22Rv1 (cell line): Measurements from ENCODE around the gene ACTRT3.

ENCODE experiments used
- H3K27ac ChIP-seq: fragments of 450-650 bp; 2 replicates; pipeline ENCODE4 v1.5.1; 2017
- ZFX ChIP-seq: fragments of 450-650 bp; IDR thresholded peaks from 2 replicates; pipeline ENCODE4 v1.6.1; 2017; ENCODE audit warnings: antibody characterized with exemption, borderline replicate concordance
- TF ChIP-seq, protein P1 (sequence below): fragments of 450-650 bp; IDR thresholded peaks from 2 replicates; pipeline ENCODE4 v1.5.1; 2017; ENCODE audit warnings: mild to moderate bottlenecking

Gene ACTRT3

GRCh38 chr3:169769287-169770181, at the start of gene ACTRT3:
TSS of gene ACTRT3 (minus strand) at chr3:169769561. CDS start at chr3:169769520, 41 bp downstream.
- H3K27ac ChIP-seq: peak within 1 kb of the TSS; percentile 69
- no peak for TF ChIP-seq ZFX
- TF ChIP-seq, protein P1, sequence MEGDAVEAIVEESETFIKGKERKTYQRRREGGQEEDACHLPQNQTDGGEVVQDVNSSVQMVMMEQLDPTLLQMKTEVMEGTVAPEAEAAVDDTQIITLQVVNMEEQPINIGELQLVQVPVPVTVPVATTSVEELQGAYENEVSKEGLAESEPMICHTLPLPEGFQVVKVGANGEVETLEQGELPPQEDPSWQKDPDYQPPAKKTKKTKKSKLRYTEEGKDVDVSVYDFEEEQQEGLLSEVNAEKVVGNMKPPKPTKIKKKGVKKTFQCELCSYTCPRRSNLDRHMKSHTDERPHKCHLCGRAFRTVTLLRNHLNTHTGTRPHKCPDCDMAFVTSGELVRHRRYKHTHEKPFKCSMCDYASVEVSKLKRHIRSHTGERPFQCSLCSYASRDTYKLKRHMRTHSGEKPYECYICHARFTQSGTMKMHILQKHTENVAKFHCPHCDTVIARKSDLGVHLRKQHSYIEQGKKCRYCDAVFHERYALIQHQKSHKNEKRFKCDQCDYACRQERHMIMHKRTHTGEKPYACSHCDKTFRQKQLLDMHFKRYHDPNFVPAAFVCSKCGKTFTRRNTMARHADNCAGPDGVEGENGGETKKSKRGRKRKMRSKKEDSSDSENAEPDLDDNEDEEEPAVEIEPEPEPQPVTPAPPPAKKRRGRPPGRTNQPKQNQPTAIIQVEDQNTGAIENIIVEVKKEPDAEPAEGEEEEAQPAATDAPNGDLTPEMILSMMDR: no peak

GRCh38 chr3:169818316-169818715, 49.0 kb upstream of the ACTRT3 start:
- H3K27ac ChIP-seq: no peak overlapping the region
- no peak for TF ChIP-seq ZFX
- TF ChIP-seq, protein P1: no peak

DNA sequence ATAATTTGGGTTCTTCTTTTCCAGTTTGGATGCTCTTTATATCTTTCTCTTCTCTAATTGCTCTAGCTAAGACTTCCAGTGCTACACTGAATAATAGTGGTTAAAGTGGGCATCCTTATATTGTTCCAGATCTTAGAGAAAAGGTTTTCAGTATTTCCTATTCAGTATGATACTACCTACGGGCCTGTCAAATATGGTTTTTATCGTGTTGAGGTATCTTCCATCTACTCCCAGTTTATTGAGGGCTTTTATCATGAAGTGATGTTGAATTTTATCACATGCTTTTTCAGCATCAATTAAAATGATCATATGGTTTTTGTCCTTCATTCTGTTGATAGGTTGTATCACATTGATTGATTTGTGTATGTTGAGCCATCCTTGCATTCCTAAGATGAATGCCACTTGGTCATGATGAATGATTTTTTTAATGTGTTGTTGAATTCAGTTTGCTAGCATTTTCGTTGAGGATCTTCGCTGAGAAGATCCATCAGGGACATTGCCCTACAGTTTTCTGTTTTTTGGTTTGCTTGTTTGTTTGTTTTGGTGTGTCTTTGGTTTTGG, 46.3 kb upstream of the ACTRT3 start:
- TF ChIP-seq, protein P1: no peak
- TF ChIP-seq ZFX: no peak
- H3K27ac ChIP-seq: no peak overlapping the region

GRCh38 chr3:169813757-169814517, 44.6 kb upstream of the ACTRT3 start:
- no peak for TF ChIP-seq ZFX
- TF ChIP-seq, protein P1: peak; percentile 81
- no peak overlapping the region; the same call in 1 of the 2 replicates for H3K27ac ChIP-seq

DNA sequence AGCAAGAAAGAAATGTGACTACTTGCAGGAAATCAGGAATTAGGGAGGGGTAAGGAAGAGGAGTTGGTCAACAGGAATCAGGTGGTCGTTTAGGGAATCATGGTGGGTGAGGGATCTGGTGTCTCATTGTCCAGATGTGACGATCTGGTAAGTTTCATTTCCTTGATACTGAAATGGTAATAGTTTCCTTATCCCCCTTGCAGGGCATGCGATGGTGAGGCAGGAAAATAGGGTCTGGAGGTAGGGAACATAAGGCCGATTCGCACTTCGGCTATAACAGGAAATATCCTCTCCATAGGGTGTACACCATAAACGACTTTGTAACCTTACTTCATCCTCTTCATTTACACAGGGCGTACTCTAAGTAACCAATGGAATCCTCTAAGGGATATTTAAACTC, 43.9 kb upstream of the ACTRT3 start:
- TF ChIP-seq ZFX: no peak
- TF ChIP-seq, protein P1: no peak
- peak overlapping the region; percentile 57 for H3K27ac ChIP-seq

- H3K27ac ChIP-seq: peak within 1 kb of the TSS; percentile 57
- no peak for TF ChIP-seq ZFX
- TF ChIP-seq, protein P1: 0 out of 2 replicates have a peak, but pooled peaks have one; percentile 3
These were observed 43.2 kb upstream of the ACTRT3 start, which contains the start of the genes LRRC34 and LRRIQ4 for GRCh38 chr3:169812332-169813235. TSS of gene LRRC34 (minus strand) at chr3:169812904. CDS start at chr3:169812548, 356 bp downstream. TSS of gene LRRIQ4 (plus strand) at chr3:169812870. CDS start at chr3:169821922, 9,052 bp downstream.
